GM19238 (cell line): ENCODE data around the gene COMMD2.
A peak's percentile ranks its signal among the peaks of the same experiment; 100 is the strongest.

ENCODE experiments used
- DNase-seq: peaks from one replicate; pipeline ENCODE4 v3.0.0; 2011; ENCODE audit warnings: low spot score; ENCODE audit not compliant: insufficient read length

COMMD2 gene

GRCh38 chr3:149763565-149764195 is 11.4 kb upstream of the COMMD2 start:
- DNase-seq, result no peak

GRCh38 chr3:149753717-149754116 is 1.4 kb upstream of the COMMD2 start:
- no peak for DNase-seq

GRCh38 chr3:149752788-149753136 is 473 bp upstream of the COMMD2 start:
- no peak for DNase-seq

GRCh38 chr3:149751551-149751950 is 738 bp downstream of the COMMD2 start:
- DNase-seq, result no peak

DNA sequence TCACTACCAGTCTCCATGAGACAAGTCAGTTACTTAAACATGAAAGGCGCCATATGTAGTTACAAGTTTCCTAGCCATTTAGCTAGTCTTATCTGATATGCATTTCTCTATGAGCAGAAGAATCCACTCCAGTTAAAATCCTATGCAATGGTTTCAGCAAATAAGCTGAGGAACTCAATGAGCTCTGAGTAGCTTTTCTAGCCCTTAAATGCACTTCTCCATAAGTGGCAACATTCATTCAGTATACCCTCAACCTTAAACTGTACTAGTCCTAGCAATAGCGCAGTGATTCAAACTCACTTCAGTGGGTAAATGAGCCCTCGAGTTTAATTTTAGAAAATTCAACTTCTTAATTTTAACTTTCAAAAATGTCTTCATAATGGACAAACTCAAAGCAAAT is 7.7 kb downstream of the COMMD2 start:
- no peak for DNase-seq

DNA sequence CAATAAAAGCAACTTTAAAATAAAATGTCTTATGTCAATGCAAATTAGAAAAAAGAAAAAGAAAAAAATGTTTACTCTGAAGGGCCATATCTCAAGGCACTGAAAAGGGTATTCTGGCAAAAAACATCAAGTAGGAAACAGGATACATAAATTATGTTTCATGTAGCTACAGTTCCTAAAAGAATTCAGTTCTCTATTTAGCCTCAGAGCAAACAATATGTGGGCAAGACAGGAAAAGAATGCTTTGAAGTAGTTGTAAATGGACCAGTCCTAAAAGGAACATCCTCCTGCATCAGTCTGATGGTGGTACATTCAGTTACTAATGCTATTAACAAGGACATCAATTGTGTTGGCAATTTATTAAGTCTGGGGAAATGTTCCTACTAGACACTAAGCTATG is 8.1 kb downstream of the COMMD2 start:
- DNase-seq, result no peak

GRCh38 chr3:149739396-149739795 is 12.9 kb downstream of the COMMD2 start:
- DNase-seq, result no peak

DNA sequence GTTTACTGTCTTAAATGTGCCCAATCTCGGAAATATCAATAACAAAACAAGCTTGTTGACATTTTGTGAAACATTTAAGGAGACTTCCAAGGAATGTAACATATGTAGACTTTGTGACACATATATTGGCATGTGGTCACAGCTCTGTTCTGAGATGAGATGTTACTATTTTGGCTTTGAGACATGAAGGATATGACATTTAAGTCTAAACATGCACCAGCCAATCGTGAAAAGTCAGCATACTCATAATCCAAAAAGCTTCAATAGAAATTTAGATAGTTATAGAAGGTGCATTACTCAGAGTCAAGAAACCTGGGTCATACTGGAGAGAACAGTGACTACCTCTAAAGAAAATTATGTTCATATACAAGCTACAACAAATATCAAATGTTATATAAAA is 13.4 kb downstream of the COMMD2 start:
- no peak for DNase-seq

DNA sequence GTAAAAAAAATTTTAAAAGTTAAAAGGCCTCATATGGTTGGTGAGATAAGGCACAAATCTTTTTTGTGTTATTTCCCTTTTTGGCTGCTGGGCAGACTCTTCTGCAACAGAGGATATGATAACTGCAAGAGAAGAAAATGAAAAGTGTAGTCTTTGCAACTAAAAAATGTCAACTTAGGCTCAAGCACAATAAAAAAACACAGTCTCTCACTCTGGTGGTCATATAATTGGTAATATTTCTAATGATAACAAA is 15.4 kb downstream of the COMMD2 start:
- DNase-seq, result no peak

- DNase-seq, result no peak
These were observed 15.9 kb downstream of the COMMD2 start for GRCh38 chr3:149736175-149736952.

DNA sequence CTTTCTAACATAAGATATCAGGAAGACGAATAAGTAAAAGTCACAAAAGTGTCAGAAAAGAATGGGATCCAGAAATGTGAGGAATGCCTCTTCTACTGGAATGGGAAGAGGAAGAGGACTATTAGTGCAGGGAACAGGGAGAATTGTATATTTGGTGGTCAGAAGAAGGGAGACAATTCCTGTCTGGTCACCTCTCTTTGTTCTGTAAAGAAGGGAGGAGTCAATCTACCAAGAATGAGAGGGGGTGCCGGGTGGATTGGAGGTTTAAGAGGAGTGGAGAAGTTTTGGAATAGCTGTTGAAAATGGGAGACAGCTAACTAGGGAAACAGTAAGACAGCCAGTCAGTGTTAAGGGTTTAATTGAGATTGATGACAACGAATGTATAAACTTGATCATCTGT is 20.1 kb downstream of the COMMD2 start:
- DNase-seq, result no peak

GRCh38 chr3:149727656-149728055 is 24.6 kb downstream of the COMMD2 start:
- no peak for DNase-seq

DNA sequence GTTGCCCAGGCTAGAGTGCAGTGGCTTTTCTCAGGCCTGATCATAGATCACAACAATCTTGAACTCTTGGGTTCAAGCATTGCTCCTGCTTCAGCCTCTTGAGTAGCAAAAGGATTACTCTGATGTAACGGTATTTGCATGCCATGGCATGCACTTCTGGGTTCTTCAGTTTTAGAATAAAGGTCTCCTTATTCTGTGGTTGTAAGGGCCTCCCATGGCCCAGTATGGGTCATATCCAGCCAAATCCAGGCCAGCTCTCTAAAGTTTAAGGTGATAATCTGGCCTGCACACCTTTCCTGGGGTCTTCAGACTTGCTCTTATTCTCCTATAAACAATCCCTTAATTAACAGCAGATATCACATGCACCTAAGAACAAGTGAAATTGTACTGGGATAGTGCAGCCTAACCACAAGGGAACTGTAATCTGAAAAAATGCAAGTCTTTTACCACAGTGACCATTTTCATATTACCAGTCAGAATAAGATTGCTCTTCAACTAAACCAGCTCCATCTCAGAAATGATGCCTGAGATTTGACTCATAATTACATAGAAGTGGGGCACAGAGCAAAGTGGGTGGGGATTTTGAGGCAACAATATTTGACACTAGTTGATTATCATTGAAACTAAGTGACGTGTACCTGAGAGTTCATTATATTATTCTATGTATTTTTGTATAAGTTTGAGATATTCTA is 25.4 kb downstream of the COMMD2 start:
- DNase-seq, result no peak

- no peak for DNase-seq
These were observed 28.5 kb downstream of the COMMD2 start for GRCh38 chr3:149723781-149724180.

DNA sequence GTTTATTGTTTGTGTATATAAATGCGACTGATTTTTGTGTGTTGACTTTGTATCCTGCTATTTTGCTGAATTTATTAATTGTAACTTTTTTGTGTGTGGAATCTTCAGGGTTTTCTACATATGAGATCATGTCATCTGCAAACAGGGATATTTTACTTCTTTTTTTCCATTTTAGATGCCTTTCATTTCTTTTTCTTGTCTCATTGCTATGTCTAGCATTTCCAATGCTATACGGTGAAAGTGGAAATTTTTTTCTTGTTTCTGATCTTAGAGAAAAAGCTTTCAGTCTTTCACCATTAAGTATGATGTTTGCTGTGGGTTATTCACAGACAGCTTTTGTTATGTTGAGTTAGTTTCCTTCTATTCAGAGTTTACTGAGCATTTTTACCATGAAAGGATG is 31.4 kb downstream of the COMMD2 start:
- no peak for DNase-seq

DNA sequence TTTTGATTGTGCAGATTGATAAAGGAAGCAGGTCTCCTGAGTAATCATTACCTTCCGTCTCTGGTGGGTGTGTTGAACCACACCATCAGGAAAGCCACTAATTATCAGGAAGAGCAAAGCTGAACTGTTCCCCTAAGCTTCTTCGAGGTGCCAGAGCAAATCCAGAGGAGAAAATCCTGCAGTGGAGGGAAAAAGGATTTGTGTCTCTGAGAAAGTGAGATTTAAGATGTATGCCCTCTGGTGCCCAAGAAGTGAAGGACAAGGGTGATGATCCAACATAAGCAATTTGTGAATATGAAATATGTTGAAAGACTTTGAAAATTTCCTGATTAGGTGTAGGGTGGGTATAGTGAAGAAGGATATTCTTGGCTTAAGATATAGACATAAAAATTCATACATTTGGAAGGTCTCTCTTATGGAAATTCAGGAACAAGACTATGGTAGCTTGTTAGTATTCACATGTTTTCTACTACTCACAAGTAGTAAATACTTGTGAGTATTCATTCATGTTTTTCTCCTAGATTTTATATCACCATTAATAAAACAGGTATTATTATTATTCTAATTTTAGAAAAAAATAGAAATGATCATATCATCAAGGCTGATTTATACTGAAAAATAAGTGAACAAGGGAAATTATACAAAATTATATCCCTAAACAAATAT is 34.8 kb downstream of the COMMD2 start:
- DNase-seq, result peak; percentile 11

- no peak for DNase-seq
These were observed 35.3 kb downstream of the COMMD2 start for GRCh38 chr3:149716984-149717383.

GRCh38 chr3:149715247-149715646 is 37.0 kb downstream of the COMMD2 start:
- DNase-seq, result no peak

- no peak for DNase-seq
These were observed 38.3 kb downstream of the COMMD2 start for GRCh38 chr3:149713730-149714654.

- DNase-seq, result no peak
These were observed 45.4 kb downstream of the COMMD2 start for GRCh38 chr3:149706905-149707304.

- DNase-seq, result no peak
These were observed 46.9 kb downstream of the COMMD2 start for GRCh38 chr3:149705416-149705815.
